GM03348 (cell line): ENCODE results near the gene EPHA4.

Experiments used
- DNase-seq: peaks from one replicate; pipeline ENCODE4 v3.0.0; 2012; ENCODE audit warnings: low spot score

The EPHA4 gene

GRCh38 chr2:221476195-221476594 is 95.9 kb downstream of the EPHA4 start:
- DNase-seq = no peak

DNA sequence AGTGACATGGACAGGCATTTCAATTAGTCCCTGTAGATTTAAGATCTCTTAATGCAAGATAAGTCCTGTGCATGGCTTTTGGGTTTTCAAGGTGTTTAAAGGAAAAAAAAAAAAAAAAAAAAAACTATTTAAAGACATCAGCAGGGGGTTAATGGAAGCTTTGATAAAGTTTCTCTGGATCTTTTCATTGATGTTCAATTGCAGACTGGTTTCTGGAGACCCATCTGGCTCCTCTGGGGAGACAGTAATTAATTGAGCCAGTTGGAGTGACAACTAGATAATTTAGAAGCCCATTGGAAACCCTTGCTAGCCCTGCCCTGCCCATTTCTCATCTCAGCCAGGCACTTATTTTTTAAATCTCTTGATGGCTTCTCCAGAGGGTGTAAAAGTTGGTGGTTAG is 98.7 kb downstream of the EPHA4 start:
- no peak for DNase-seq

DNA sequence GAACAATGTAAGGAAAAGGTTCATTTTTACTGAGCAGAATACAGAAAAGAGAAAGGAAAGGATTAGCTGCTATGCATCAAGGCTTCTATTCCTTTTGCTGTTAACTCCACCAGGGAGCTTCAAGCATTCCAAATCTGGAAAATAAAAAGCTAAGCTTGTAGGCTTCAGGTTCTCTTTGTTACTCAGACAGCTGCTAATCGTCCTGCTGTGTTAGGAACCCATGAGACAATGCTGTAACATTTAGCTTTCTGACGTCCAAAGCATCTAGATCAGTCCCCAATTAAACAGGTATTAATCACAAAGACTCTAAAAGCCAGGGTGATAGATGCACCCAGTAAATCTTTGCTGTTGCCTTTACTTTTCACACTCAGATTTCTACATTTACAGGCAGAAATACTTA is 103.8 kb downstream of the EPHA4 start:
- DNase-seq = no peak

DNA sequence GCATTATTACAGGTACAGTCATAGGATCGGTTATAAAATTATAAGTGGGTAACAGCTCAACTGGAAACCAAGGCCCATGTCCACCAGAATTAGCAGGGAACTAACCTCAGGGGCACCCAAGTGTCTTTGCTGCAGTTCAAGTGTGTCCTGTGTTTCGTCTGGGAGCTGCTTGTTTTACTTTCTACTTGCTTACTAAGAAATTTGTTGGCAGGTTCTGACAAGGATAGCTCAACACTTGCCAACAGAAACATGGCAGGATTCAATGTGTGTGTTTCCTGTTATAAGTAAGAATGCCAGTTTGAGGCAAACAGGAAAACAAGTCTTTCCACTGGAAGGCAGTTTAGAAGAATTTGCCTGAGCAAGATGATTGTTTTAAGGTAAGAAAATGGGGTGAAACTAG is 104.5 kb downstream of the EPHA4 start:
- peak; percentile 20 for DNase-seq

DNA sequence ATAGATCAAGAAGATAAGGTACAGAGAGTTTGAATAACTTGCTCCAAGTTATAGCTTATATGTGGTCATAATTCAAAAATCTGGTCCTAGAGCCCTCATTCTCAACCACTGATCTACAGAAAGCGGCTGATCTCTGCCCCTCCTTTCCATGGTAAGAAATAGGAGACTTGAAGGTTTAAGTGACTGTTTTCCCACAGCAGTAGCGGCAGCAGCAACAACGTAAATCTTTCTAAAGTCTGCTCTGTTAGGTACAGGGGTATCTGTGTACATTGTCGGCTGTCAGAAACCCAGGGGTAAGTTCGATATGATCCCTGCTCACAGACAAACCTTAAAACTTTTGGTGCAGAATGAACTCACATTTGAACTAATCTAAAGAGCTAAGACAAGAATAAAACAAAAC is 105.4 kb downstream of the EPHA4 start:
- no peak for DNase-seq

- DNase-seq = no peak
Observed at GRCh38 chr2:221465776-221466175, 106.3 kb downstream of the EPHA4 start.

DNA sequence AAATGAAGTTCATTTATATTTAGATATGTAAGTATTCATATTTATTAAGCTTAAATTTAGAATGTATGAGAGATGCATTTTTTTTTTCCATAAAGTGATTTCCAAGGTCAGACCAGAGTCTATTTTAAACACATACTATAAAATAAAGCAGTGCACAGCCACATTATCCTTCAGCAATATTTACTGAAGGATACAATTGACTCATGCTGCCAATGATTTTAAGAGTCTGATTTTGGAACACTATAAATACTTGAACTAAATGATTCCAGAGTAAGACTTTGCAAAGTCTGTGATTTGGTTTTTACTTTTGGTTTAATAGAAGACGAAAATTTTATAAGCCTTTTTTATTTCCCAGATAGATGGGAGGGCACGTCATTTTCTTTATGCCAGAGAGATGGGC is 107.1 kb downstream of the EPHA4 start:
- DNase-seq = no peak

DNA sequence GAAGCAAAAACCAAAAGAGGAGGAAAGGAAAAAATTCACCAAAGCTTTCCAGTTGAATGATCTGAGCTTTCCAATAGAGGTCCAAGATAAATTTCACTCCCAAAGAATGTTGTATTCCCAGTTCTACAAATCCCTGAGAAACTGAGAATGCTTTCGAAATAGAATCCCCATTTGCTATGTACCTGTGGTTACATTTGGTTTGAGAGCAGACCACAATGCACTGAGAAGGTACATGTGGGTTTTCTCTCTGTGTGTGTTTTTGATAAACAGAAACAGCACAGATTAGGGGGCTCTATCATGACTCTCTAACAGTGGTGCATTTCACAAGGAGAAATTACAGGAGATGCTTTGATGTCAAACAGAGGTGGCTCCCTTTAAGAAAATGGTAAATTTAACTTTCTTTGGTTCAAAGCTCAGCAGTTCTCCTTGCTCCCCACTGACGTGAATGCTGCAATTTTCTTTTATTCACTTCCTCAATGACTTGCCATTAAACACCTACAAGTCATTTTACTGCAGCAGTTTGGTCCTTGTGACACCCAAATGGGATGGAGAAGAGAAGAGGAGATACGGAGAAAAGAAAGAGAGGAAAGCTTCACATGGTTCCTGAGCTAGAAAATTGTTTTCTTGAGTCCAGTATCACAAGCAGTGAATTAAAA is 108.7 kb downstream of the EPHA4 start:
- no peak for DNase-seq

DNA sequence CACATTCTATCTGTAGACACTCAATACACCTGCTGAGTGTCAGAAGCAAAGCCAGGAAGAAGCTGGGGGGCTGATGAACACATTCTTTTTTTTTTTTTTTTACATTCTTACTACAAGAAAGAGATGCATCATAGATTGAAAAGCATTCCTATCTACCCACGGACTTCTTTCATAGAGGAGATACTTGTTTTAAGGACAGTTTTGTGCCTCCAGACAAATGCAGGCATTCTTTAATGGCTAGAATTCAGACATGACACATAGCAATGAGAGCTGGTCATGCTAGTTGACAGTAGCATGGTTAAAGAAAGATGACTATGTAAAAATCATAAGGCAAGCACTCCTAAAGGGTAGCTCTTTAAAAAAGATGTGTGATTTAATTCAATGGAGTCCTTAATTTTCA is 110.2 kb downstream of the EPHA4 start:
- DNase-seq = peak; percentile 47

DNA sequence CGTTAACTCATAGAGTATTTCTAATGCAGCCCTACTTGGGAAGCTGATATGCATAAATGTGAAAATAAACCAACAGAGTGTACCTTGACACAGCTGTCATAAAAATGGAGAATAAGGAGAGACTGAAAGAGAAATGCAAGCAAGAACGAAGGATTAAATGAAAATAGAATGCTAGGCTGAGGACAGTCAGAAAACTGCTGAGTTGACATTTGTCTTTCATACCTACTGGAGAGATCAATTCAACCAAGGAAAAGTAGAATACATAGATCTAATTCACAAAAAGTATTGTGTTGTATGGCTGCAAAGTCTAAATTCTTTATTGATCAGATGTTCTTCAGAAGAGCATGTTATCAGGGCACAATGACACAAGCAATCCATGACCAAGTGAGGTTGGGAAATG is 112.0 kb downstream of the EPHA4 start:
- DNase-seq = no peak

- no peak for DNase-seq
Observed at GRCh38 chr2:221458578-221458977, 113.5 kb downstream of the EPHA4 start.

DNA sequence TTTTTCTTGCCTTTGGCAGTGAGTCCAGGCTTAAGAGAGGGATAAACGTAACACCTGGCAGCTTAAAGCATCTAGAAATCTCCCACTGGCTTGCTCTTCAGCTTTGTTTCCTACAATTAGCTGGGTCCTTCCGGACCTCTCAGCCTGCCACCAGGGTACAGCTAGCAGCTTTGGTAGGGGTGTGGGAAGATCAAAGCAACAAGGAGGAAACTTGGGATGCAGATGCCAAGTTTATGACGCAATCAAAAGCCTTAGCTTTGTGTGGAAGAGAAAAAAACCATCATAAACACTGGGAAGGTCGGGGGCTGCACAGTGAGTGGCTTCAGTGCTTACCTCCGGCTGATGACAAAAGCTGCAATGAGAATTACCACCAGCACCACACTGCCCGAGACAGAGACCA is 116.9 kb downstream of the EPHA4 start:
- DNase-seq = no peak

DNA sequence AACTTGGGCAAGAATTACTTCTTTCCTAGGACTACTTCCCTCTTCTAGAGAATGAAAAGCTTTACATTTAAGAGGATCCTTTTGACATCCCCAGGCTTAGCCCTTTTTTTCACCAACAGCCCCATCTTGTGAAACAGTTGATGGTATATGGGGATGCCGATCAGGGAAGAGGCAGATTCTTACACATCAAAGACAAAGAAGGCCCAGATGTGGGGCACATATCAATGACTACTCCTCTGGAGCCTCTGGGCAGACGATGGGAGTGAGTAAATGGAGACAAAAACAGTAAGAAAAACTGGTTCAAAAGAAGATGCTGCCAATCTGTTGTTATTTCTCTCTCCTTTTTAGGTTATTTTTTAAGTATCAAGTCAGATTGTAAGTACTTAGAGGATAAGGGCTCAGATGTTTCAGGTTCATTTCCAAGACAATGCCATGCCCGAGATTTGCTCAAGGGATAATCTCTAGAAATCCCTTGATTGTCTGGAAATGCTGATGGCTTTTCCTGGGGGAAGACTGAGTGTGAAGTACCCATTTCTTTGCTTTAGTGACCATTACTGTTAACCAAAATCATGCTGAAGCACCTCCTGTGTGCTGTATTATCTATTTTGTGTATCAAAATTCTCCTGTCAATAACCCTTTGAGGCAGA is 117.5 kb downstream of the EPHA4 start:
- DNase-seq = no peak

- no peak for DNase-seq
Observed at GRCh38 chr2:221451862-221452788, 120.0 kb downstream of the EPHA4 start.

- no peak for DNase-seq
Observed at GRCh38 chr2:221450280-221450679, 121.8 kb downstream of the EPHA4 start.

GRCh38 chr2:221449406-221449805 is 122.7 kb downstream of the EPHA4 start:
- no peak for DNase-seq

- DNase-seq = no peak
Observed at GRCh38 chr2:221448844-221449390, 123.2 kb downstream of the EPHA4 start.

- DNase-seq = no peak
Observed at GRCh38 chr2:221448057-221448843, 123.9 kb downstream of the EPHA4 start.

GRCh38 chr2:221447310-221447709 is 124.8 kb downstream of the EPHA4 start:
- DNase-seq = no peak

DNA sequence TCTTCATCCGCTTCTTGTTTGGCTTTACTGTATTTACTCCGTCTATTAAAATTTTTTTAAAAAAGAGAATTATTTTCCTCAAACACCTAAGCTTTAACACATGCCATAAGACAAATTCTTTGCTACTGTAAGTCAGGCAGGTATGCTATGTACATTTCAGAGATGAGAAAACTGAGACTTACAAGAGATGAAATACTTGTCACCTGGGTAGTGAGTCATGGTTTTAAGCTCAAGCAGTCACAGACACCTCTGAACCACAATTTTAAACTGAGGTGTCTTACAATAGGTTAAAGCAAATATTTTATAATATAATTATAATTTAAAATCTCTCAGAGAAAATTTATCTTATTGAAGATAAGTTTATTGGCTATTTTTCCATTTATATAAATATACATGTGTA is 126.0 kb downstream of the EPHA4 start:
- DNase-seq = no peak

- peak; percentile 68 for DNase-seq
Observed at GRCh38 chr2:221444106-221444505, 128.0 kb downstream of the EPHA4 start.

DNA sequence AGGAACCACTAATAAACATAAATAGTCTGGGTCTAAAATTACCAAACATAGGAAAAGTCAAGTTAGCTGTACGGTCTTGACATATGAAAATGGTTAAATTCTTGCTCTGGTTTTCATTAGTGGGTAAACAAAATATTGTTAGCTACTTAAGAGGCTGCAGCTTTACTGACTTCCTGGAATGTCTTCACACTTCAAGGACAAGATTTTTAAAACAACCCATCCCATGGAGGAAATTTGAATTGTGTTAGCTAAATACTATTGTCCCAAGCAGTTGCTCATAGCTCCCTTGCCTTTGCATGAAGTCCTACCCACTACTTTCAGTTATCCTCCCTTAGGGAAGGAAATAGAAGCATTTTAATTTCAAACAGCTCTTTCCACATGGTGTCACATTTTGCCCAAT is 128.5 kb downstream of the EPHA4 start:
- peak; percentile 17 for DNase-seq
